ENCODE data around the gene PPARA.

PPARA gene

DNA sequence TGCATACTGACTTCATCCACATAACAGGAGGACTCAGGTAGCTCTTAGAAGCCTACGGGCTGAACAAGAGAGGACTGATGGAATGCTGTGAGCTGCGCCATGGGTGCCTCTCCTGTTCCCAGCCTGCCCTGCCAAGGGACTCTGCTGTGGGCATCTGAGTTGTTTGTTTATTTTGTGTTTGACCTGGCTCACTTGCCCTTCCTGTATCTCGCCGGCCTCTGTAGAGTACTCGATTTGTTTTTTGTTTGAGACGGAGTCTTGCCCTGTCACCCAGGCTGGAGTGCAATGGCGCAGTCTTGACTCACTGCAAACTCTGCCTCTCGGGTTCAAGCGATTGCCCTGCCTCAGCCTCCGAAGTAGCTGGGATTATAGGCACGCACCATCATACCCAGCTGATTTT lies 119.2 kb downstream of the PPARA start:
- no peak overlapping the region for H3K27ac ChIP-seq (replicated peaks)
- TF ChIP-seq SPI1 (IDR thresholded peaks at IDR 0.05; ENCODE audit: borderline replicate concordance, low read depth) (no peak), POLR2AphosphoS5 (IDR thresholded peaks at IDR 0.05; ENCODE audit: low read depth) (no peak), GABPA (IDR thresholded peaks at IDR 0.05; ENCODE audit: low read depth) (no peak)
- TF ChIP-seq, protein P1, sequence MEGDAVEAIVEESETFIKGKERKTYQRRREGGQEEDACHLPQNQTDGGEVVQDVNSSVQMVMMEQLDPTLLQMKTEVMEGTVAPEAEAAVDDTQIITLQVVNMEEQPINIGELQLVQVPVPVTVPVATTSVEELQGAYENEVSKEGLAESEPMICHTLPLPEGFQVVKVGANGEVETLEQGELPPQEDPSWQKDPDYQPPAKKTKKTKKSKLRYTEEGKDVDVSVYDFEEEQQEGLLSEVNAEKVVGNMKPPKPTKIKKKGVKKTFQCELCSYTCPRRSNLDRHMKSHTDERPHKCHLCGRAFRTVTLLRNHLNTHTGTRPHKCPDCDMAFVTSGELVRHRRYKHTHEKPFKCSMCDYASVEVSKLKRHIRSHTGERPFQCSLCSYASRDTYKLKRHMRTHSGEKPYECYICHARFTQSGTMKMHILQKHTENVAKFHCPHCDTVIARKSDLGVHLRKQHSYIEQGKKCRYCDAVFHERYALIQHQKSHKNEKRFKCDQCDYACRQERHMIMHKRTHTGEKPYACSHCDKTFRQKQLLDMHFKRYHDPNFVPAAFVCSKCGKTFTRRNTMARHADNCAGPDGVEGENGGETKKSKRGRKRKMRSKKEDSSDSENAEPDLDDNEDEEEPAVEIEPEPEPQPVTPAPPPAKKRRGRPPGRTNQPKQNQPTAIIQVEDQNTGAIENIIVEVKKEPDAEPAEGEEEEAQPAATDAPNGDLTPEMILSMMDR (IDR thresholded peaks at IDR 0.05; ENCODE audit: insufficient read depth, low read length), result no peak
- TF ChIP-seq, protein P2, sequence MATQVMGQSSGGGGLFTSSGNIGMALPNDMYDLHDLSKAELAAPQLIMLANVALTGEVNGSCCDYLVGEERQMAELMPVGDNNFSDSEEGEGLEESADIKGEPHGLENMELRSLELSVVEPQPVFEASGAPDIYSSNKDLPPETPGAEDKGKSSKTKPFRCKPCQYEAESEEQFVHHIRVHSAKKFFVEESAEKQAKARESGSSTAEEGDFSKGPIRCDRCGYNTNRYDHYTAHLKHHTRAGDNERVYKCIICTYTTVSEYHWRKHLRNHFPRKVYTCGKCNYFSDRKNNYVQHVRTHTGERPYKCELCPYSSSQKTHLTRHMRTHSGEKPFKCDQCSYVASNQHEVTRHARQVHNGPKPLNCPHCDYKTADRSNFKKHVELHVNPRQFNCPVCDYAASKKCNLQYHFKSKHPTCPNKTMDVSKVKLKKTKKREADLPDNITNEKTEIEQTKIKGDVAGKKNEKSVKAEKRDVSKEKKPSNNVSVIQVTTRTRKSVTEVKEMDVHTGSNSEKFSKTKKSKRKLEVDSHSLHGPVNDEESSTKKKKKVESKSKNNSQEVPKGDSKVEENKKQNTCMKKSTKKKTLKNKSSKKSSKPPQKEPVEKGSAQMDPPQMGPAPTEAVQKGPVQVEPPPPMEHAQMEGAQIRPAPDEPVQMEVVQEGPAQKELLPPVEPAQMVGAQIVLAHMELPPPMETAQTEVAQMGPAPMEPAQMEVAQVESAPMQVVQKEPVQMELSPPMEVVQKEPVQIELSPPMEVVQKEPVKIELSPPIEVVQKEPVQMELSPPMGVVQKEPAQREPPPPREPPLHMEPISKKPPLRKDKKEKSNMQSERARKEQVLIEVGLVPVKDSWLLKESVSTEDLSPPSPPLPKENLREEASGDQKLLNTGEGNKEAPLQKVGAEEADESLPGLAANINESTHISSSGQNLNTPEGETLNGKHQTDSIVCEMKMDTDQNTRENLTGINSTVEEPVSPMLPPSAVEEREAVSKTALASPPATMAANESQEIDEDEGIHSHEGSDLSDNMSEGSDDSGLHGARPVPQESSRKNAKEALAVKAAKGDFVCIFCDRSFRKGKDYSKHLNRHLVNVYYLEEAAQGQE (IDR thresholded peaks at IDR 0.05; ENCODE audit: insufficient replicate concordance, low read depth), result no peak
- DNase-seq (ENCODE audit: low read depth in 1 of 2, low spot score in 1 of 2), result no peak
- H3K4me3 ChIP-seq (replicated peaks; ENCODE audit: insufficient read depth, low read length), result no peak overlapping the region
- H3K27me3 ChIP-seq (ENCODE audit: insufficient read depth, poor library complexity, severe bottlenecking), result no peaks in the 10 kb centered on the region

DNA sequence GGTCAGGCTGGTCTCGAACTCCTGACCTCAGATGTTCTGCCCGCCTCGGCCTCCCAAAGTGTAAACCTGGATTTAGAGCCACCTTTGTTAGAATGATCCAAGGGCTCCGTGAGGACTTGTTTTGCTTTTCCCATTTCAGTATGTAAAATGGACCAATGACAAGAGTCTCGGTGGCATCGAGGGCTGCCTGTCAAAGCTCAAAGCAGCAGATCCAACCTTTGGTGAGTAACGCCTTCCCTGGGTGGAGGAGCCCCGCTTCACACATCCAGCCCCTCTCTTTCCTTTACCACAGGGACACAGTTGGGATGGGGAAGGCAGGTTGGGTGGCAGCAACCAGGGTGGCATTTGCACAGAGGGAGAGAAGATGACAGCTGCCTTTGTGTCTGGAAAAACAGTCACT lies 121.9 kb downstream of the PPARA start:
- no peaks in the 10 kb centered on the region for H3K27me3 ChIP-seq (ENCODE audit: insufficient read depth, poor library complexity, severe bottlenecking)
- TF ChIP-seq, protein P1 (IDR thresholded peaks at IDR 0.05; ENCODE audit: insufficient read depth, low read length), result no peak
- no peak for TF ChIP-seq POLR2AphosphoS5 (IDR thresholded peaks at IDR 0.05; ENCODE audit: low read depth)
- TF ChIP-seq GABPA (IDR thresholded peaks at IDR 0.05; ENCODE audit: low read depth), result no peak
- TF ChIP-seq, protein P2 (IDR thresholded peaks at IDR 0.05; ENCODE audit: insufficient replicate concordance, low read depth), result no peak
- TF ChIP-seq SPI1 (IDR thresholded peaks at IDR 0.05; ENCODE audit: borderline replicate concordance, low read depth), result no peak
- DNase-seq (ENCODE audit: low read depth in 1 of 2, low spot score in 1 of 2), result no peak
- H3K27ac ChIP-seq (replicated peaks), result no peak overlapping the region
- no peak overlapping the region for H3K4me3 ChIP-seq (replicated peaks; ENCODE audit: insufficient read depth, low read length)

DNA sequence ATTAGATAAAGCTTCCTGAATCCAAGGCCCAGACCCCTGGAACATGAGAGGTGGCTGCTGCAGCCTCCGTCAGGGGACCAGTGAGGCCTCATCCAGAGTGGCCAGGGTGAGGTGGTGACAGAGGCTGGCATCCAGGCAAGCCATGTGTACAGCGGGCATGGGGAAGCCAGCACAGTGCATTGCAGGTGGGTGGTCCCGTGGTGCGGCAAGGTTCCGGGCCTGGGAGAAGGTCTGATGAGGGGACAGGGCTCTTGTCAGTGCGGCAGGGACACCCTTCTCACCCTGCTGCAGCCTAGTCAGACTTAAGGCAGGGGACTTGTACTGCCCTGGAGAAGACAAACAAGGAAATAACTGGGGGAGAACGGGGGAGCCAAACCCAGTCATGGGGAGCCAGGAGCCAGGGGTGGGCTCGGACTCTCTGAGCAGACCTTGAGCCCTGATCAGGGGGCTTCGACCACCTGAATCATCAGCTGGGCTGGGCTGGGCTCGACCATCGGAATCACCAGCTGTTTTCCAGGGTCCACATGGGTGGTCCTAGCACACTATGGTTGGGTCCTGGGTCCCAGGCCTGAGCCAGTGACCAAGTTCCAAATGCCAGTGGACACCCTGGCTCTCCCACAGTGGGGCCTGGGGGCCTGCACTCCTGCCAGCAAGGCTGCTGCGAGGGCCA lies 122.6 kb downstream of the PPARA start:
- TF ChIP-seq, protein P1 (IDR thresholded peaks at IDR 0.05; ENCODE audit: insufficient read depth, low read length), result no peak
- TF ChIP-seq, protein P2 (IDR thresholded peaks at IDR 0.05; ENCODE audit: insufficient replicate concordance, low read depth), result no peak
- no peak for TF ChIP-seq POLR2AphosphoS5 (IDR thresholded peaks at IDR 0.05; ENCODE audit: low read depth)
- TF ChIP-seq GABPA (IDR thresholded peaks at IDR 0.05; ENCODE audit: low read depth), result no peak
- TF ChIP-seq SPI1 (IDR thresholded peaks at IDR 0.05; ENCODE audit: borderline replicate concordance, low read depth), result no peak
- H3K4me3 ChIP-seq (replicated peaks; ENCODE audit: insufficient read depth, low read length), result no peak overlapping the region
- no peak for DNase-seq (ENCODE audit: low read depth in 1 of 2, low spot score in 1 of 2)
- no peak overlapping the region for H3K27ac ChIP-seq (replicated peaks)
- H3K27me3 ChIP-seq (ENCODE audit: insufficient read depth, poor library complexity, severe bottlenecking), result no peaks in the 10 kb centered on the region
